ENCODE measurements around the gene PIEZO1.

- no peak for TF ChIP-seq CTCF (IDR thresholded peaks at IDR 0.05)
- no peak for TF ChIP-seq POLR2A (IDR thresholded peaks at IDR 0.05)
Observed at GRCh38 chr16:88726981-88727380, 58.0 kb downstream of the PIEZO1 start.
